Raji (cell line): ENCODE results near the gene RRAS.

Experiments used
- POLR2A ChIP-seq: IDR thresholded peaks from 2 replicates; pipeline ENCODE4 v1.6.1; 2011; ENCODE audit warnings: low read depth, low read length, control low read depth; ENCODE audit not compliant: insufficient read depth

RRAS gene

GRCh38 chr19:49632576-49632975 is 7.4 kb downstream of the RRAS start:
- TF ChIP-seq POLR2A = no peak

DNA sequence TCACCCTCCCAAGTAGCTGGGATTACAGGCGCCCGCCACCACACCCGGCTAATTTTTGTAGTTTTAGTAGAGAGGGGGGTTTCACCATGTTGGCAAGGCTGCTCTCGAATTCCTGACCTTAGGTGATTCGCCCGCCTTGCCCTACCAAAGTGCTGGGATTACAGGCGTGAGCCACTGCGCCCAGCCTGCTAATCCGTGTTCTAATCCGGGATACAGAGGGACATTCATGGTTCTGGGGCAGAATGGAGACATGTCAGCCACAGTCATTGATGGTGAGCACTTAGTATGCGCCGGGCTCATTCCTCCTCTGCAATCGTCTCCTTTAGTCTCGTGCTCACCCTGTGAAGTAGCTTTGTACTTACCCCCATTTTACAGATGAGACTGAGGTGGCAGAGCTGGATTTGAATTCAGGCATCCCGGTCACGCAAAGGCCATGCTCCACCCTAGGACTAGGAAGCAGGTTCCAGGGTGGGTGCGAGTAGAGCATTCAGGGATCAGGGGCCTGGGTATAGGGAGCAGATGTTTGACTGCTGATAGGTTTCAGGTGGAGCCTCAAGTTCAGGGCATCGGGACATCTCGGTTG is 8.2 kb downstream of the RRAS start:
- TF ChIP-seq POLR2A = no peak

GRCh38 chr19:49631014-49631588 is 8.8 kb downstream of the RRAS start:
- TF ChIP-seq POLR2A = no peak

- TF ChIP-seq POLR2A = no peak
Observed at GRCh38 chr19:49629659-49630058, 10.3 kb downstream of the RRAS start.

DNA sequence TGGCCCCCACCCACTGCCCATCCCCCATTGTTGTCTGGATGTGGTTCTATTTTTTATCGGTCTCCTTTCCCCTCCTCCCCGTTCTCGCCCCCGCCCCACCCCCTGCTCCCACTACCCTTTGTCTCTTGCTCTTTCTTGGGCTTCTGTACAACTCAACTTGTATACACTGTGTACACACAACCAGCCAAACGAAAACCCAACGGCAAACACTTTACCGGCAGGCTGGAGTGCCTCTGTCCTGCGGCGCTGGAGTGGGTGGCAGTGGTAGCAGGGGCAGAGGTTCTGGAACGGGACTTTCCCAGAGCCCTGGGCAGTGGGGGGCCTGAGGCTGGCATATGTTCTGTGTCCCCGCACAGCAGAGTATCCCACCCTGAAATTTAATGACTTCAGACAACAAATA is 13.7 kb downstream of the RRAS start:
- no peak for TF ChIP-seq POLR2A

DNA sequence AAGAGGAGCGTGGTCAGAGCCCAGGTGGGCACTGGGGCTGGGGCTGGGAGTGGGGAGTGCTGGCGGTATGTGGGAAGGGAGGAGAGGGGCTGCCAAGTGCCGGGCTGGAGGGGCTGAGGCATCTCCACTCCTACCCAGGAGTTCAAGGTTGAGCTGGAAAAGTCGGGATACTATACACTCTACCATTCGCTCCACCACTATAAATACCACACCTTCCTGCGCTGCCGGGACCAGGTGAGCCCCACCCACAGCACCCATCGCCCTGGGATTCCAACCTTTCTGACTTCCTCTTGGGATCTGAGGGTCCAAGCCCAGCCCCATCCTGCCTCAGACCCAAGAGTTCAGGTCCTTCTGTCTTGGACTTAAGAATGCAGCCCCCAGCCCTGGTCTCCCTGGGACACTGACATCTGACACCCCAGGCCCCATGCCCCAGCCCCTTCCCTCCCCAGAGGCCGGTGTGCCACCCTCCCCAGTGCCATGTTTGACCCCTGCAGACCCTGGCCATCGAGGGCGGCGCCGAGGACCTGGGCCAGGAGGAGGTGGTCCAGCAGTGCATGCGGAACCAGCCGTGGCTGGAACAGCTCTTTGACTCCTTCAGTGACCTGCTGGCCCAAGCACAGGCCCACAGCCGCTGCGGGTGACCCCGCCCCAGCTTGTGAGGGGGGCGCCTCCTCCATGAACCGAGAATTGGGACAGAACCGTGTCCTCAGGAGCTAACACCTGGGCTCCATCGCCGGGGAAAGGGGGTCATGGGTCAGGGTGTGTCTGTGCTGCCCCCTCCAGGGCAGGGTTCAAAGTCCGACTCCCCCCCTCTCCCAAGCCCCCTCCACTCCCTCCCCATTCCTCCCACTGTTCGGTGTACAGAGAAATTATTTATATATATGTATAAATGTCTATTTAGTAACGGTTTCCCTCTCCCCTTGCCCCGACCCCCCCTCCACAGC is 14.7 kb downstream of the RRAS start:
- no peak for TF ChIP-seq POLR2A

- no peak for TF ChIP-seq POLR2A
Observed at GRCh38 chr19:49616945-49617344, 23.0 kb downstream of the RRAS start.

DNA sequence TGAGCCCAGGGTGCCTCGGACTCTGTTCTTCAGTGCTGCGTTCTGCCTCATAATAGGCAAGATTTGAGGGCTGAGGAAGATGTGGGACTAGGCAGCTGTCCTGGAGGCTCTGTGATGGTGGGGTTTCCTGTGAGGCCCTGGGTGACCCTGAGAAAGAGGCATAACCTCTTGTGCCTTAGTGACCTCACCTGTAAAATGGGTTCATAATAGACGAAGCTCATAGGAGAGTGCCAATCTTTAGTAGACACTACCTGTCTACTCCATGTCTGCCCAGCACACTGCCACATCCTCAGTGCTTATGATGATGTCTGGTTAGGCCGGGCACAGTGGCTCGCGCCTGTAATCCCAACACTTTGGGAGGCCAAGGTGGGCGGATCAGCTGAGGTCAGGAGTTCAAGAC is 23.4 kb downstream of the RRAS start:
- no peak for TF ChIP-seq POLR2A

DNA sequence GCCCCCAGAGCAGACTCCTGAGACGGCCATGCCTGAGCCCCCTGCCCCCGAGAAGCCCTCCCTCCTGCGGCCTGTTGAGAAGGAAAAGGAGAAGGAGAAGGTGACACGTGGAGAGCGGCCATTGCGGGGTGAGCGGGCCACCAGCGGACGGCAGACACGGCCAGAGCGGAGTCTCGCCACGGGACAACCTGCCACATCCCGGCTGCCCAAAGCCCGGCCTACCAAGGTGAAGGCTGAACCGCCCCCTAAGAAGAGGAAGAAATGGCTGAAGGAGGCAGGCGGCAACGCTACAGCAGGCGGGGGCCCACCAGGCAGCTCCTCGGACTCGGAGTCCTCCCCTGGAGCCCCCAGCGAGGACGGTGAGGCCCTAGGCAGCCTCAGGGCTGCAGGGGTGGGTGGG is 24.1 kb downstream of the RRAS start:
- no peak for TF ChIP-seq POLR2A

GRCh38 chr19:49614096-49614833 is 25.7 kb downstream of the RRAS start:
- no peak for TF ChIP-seq POLR2A

- TF ChIP-seq POLR2A = no peak
Observed at GRCh38 chr19:49613374-49613773, 26.6 kb downstream of the RRAS start.

- no peak for TF ChIP-seq POLR2A
Observed at GRCh38 chr19:49609499-49610092, 30.3 kb downstream of the RRAS start.

- no peak for TF ChIP-seq POLR2A
Observed at GRCh38 chr19:49605605-49606004, 34.3 kb downstream of the RRAS start.

- TF ChIP-seq POLR2A = no peak
Observed at GRCh38 chr19:49602806-49603205, 37.1 kb downstream of the RRAS start.

- TF ChIP-seq POLR2A = no peak
Observed at GRCh38 chr19:49601482-49602038, 38.4 kb downstream of the RRAS start.
